HepG2 (cell line): Measurements from ENCODE around the gene SIVA1. TPM values are rescaled to one million over a fixed set of nuclear protein-coding genes. Genes with fewer than 3 reads are reported as not detected.

Experiments
- AHR ChIP-seq: IDR thresholded peaks from 2 replicates; pipeline ENCODE4 v1.6.1; 2018; ENCODE audit warnings: missing genetic modification reagents, missing compliant biosample characterization
- ARNT2 ChIP-seq: sonication (generic); formaldehyde crosslinking; IDR thresholded peaks from 2 replicates; pipeline ENCODE4 v1.8.0; 2022; ENCODE audit warnings: mild to moderate bottlenecking, low read depth, missing genetic modification reagents, moderate library complexity
- CBX1 ChIP-seq: IDR thresholded peaks from one replicate; pipeline ENCODE4 v1.6.1; 2016; ENCODE audit warnings: antibody characterized with exemption, low read depth
- CENPX ChIP-seq: sonication (generic); formaldehyde crosslinking; IDR thresholded peaks from 2 replicates; pipeline ENCODE4 v1.9.0; 2021; ENCODE audit warnings: mild to moderate bottlenecking, missing genetic modification reagents, moderate library complexity
- FOXO1 ChIP-seq: sonication (generic); formaldehyde crosslinking; IDR thresholded peaks from 2 replicates; pipeline ENCODE4 v1.4.0; 2020; ENCODE audit warnings: missing genetic modification reagents
- KIAA2018 ChIP-seq: sonication (generic); formaldehyde crosslinking; IDR thresholded peaks from 2 replicates; pipeline ENCODE4 v1.5.0; 2020; ENCODE audit warnings: mild to moderate bottlenecking, missing genetic modification reagents, borderline replicate concordance
- KLF9 ChIP-seq: IDR thresholded peaks from 2 replicates; pipeline ENCODE4 v1.6.1; 2016; ENCODE audit warnings: low read depth
- MAFG ChIP-seq: sonication (generic); formaldehyde crosslinking; IDR thresholded peaks from 2 replicates; pipeline ENCODE4 v1.5.1; 2020; ENCODE audit warnings: mild to moderate bottlenecking, missing genetic modification reagents
- PCBP2 ChIP-seq: fragments of 200-400 bp; formaldehyde crosslinking; optimal IDR thresholded peaks from 2 replicates; pipeline ENCODE3; 2018; ENCODE audit warnings: low read length, low read depth; ENCODE audit not compliant: poor library complexity, severe bottlenecking
- TEF ChIP-seq: sonication (generic); formaldehyde crosslinking; IDR thresholded peaks from 2 replicates; pipeline ENCODE4 v1.5.0; 2020; ENCODE audit warnings: missing genetic modification reagents
- ZBTB2 ChIP-seq: sonication (generic); formaldehyde crosslinking; IDR thresholded peaks from 2 replicates; pipeline ENCODE4 v1.8.0; 2022; ENCODE audit warnings: low read depth, missing genetic modification reagents
- ZEB1 ChIP-seq: IDR thresholded peaks from 2 replicates; pipeline ENCODE4 v1.6.1; 2012; ENCODE audit warnings: mild to moderate bottlenecking, low read depth, inconsistent platforms; ENCODE audit not compliant: insufficient replicate concordance
- ZNF3 ChIP-seq: IDR thresholded peaks from 2 replicates; pipeline ENCODE4 v1.7.0; 2017; ENCODE audit warnings: inconsistent platforms
- ZNF788 ChIP-seq: sonication (generic); formaldehyde crosslinking; IDR thresholded peaks from 2 replicates; pipeline ENCODE4 v1.5.0; 2020; ENCODE audit warnings: mild to moderate bottlenecking, missing genetic modification reagents, borderline replicate concordance
- ZSCAN31 ChIP-seq: sonication (generic); formaldehyde crosslinking; IDR thresholded peaks from 2 replicates; pipeline ENCODE4 v1.5.0; 2020; ENCODE audit warnings: low read depth, mild to moderate bottlenecking, missing genetic modification reagents
- polyA plus RNA-seq, 8 experiments: library from polyadenylated mRNA; depleted of rRNA in 3 of 8; stranded (reverse) in 7 of 8; unstranded in 1 of 8; fragments of >200 nt; fragmentation: Illumina TruSeq in 4 of 8; extraction: Trizol in 4 of 8; gene quantifications; 2 replicates each; pipeline versions ENCODE4 v1.2.1 to v1.2.3, GENCODE V29; 2011 to 2016; ENCODE audit warnings: low read depth in 4 of 8, missing spikeins in 1 of 8, mixed read lengths in 1 of 8; ENCODE audit not compliant: insufficient read depth in 1 of 8
- total RNA-seq, 5 experiments: library from RNA; depleted of rRNA; stranded (reverse); fragments of >200 nt; fragmentation: Illumina TruSeq; extraction: Trizol; gene quantifications; 2 replicates each; pipeline ENCODE4 v1.2.3, GENCODE V29; 2016; ENCODE audit warnings: low read depth in 1 of 5
- TF ChIP-seq, protein P1 (sequence below): sonication (generic); formaldehyde crosslinking; conservative IDR thresholded peaks from 2 replicates; pipeline ENCODE4 v1.8.1; 2023; ENCODE audit warnings: missing genetic modification reagents
- TF ChIP-seq, protein P2 (sequence below): sonication (generic); formaldehyde crosslinking; IDR thresholded peaks from 2 replicates; pipeline ENCODE4 v1.4.0; 2020; ENCODE audit warnings: missing genetic modification reagents

Gene SIVA1
- total and polyA plus RNA-seq, 2 of the 13 experiments (the other 11 are each of a cell fraction or from before 2014, with no cell fraction given) = 123 to 186 TPM

DNA sequence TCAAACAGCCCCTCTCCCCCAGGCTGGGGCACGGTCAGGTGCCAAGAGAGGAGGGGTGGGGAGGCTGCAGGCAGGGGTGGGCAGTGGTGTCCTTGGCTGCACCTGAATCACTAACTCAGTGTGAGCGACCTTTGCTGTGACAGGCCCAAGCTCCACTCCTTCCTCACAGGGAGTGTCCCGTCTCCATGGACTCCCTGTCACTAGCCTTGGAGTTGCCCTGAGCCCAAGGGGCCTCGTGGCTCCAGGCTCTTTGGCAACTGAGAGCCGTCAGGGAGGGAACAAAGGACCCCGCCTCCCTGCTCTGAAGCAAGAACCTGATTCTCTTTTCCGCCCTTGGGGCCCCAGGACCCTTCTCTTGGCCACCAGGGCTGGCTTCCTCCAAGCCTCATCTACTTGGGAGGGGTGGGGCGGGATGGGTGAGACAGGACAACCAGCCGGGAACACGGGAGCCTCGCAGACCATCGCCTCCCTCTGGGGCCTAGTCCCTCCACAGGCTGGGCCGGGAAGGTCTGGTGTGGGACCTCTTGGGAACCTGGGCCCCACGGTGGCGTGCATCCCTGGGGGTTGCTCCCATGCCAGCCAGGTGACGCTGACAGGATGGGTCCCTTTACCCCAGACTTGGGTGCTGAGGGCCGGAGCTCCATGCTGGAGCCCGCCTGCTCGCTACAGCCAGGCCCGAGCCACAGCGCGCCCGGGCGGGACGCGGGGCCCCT, 29.9 kb upstream of the SIVA1 start (continued):
- TF ChIP-seq TEF (no peak), ZNF3 (no peak), CENPX (CRISPR knock-in tag) (no peak), ZBTB2 (CRISPR knock-in tag) (no peak), KLF9 (CRISPR knock-in tag) (no peak), FOXO1 (CRISPR knock-in tag) (no peak), ZNF788 (CRISPR knock-in tag) (no peak), AHR (CRISPR knock-in tag) (no peak), KIAA2018 (CRISPR knock-in tag) (no peak), CBX1 (no peak), PCBP2 (no peak), ZEB1 (no peak), ZSCAN31 (CRISPR knock-in tag) (no peak), MAFG (CRISPR knock-in tag) (no peak), ARNT2 (no peak)
- TF ChIP-seq, protein P1, sequence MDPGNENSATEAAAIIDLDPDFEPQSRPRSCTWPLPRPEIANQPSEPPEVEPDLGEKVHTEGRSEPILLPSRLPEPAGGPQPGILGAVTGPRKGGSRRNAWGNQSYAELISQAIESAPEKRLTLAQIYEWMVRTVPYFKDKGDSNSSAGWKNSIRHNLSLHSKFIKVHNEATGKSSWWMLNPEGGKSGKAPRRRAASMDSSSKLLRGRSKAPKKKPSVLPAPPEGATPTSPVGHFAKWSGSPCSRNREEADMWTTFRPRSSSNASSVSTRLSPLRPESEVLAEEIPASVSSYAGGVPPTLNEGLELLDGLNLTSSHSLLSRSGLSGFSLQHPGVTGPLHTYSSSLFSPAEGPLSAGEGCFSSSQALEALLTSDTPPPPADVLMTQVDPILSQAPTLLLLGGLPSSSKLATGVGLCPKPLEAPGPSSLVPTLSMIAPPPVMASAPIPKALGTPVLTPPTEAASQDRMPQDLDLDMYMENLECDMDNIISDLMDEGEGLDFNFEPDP (CRISPR knock-in tag) = no peak
- TF ChIP-seq, protein P2, sequence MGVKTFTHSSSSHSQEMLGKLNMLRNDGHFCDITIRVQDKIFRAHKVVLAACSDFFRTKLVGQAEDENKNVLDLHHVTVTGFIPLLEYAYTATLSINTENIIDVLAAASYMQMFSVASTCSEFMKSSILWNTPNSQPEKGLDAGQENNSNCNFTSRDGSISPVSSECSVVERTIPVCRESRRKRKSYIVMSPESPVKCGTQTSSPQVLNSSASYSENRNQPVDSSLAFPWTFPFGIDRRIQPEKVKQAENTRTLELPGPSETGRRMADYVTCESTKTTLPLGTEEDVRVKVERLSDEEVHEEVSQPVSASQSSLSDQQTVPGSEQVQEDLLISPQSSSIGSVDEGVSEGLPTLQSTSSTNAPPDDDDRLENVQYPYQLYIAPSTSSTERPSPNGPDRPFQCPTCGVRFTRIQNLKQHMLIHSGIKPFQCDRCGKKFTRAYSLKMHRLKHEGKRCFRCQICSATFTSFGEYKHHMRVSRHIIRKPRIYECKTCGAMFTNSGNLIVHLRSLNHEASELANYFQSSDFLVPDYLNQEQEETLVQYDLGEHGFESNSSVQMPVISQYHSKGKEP (CRISPR knock-in tag) = no peak
